Right lobe of liver (tissue), 6 donors: Measurements from ENCODE around the gene DNAJB5. TPM values are rescaled to one million over a fixed set of nuclear protein-coding genes. Genes with fewer than 3 reads are reported as not detected.
A peak's percentile ranks its signal among the peaks of the same experiment; 100 is the strongest.

Source experiments
- ATAC-seq, 4 donors: fragments of 200-7000 bp; cut with Tn5 transposase; one replicate each; pipeline ENCODE4 v1.9.1; 2020; ENCODE audit warnings: mild to moderate bottlenecking in 4 of 4, moderate library complexity in 4 of 4
- DNase-seq, 3 donors: peaks; one replicate each; pipeline ENCODE4 v3.0.0-alpha.2; 2020
- H3K27ac ChIP-seq, 3 donors: fragments of 200-600 bp; one replicate each; pipeline ENCODE4 v1.8.0; 2022
- H3K27me3 ChIP-seq, 2 donors: fragments of 200-600 bp; one replicate each; pipeline ENCODE4 v1.8.0; 2022
- H3K36me3 ChIP-seq, 4 donors: fragments of 200-600 bp; sonication (generic) in 1 of 4; one replicate each; pipeline versions ENCODE4 v1.5.1 to v1.8.0; 2017 to 2022; ENCODE audit warnings: control low read depth in 1 of 4
- H3K4me1 ChIP-seq, 4 donors: fragments of 200-600 bp; sonication (generic) in 1 of 4; one replicate each; pipeline versions ENCODE4 v1.5.1 to v1.8.0; 2017 to 2022; ENCODE audit warnings: control low read depth in 1 of 4
- H3K4me3 ChIP-seq, 3 donors: fragments of 200-600 bp; one replicate each; pipeline ENCODE4 v1.8.0; 2022
- H3K9me3 ChIP-seq, 4 donors: fragments of 200-600 bp; sonication (generic) in 1 of 4; one replicate each; pipeline versions ENCODE4 v1.5.1 to v1.8.0; 2017 to 2022; ENCODE audit warnings: control low read depth in 1 of 4
- CTCF ChIP-seq, 4 donors: fragments of 200-600 bp in 3 of 4; fragments of 450-650 bp in 1 of 4; IDR thresholded peaks; one replicate each; pipeline versions ENCODE4 v1.5.1 to v1.8.0; 2016 to 2022; ENCODE audit warnings: antibody characterized with exemption in 4 of 4, mild to moderate bottlenecking in 2 of 4
- POLR2A ChIP-seq: fragments of 450-650 bp; IDR thresholded peaks from one replicate; pipeline ENCODE4 v1.6.1; 2017; ENCODE audit warnings: antibody characterized with exemption, mild to moderate bottlenecking
- WGBS: methylation state at CpG from one replicate; pipeline ENCODE4 v1.1.6; 2018; ENCODE audit warnings: low coverage, low lambda C conversion rate; ENCODE audit not compliant: insufficient coverage; ENCODE audit errors: missing lambda C conversion rate; 5-methylcytosine and 5-hydroxymethylcytosine counted together
- intact Hi-C, 2 donors: fragments of 100-400 bp; cut with DNase I; formaldehyde crosslinking; loops; one replicate each; pipeline versions ENCODE4 v1.11.2 to v1.14.1; 2022
- total RNA-seq, 6 experiments: library from RNA; depleted of rRNA in 2 of 6; stranded (reverse); fragments of >200 nt in 2 of 6; fragmentation: NEBNext Ultra II Directional in 3 of 6; extraction: Animal tissue kit (Norgen Biotek cat#: 25700) in 3 of 6; gene quantifications; one replicate each; pipeline versions ENCODE4 v1.1.0 to v1.2.4, GENCODE V29; 2016 to 2023
- donor health status: DM: no; HTN: yes; CAD: no.
- donor health status: DM: no; HTN: no; CAD: no.
- donor health status: DM: no; HTN: no; CAD: no.
- donor health status: DM: no; HTN: yes; CAD: no.
- donor health status: DM: no; HTN: yes; CAD: no.

Gene DNAJB5
- total RNA-seq, 6 experiments from 2014 or later = 1.1 to 3.5 (median 1.7) TPM

GRCh38 chr9:35035851-35036701, 46.5 kb downstream of the DNAJB5 start:
- TF ChIP-seq CTCF (IDR thresholded peaks at IDR 0.05) (no peak), POLR2A (no peak)
- ATAC-seq (peak; percentile 50 to 75 (median 64)), DNase-seq (peak in 1 of 3 donors; percentile 38)
- WGBS = 75% methylated on average over 29 of the region's 48 CpGs
- Histone ChIP-seq H3K9me3 (no peaks in the 10 kb centered on the region), H3K36me3 (peaks cover 0 to 5% (median 0%) of the 10 kb centered on the region in 4 donors), H3K27ac (no peak overlapping the region), H3K27me3 (no peaks in the 10 kb centered on the region), H3K4me3 (no peak overlapping the region), H3K4me1 (no peaks in the 10 kb centered on the region)
- intact Hi-C loops = no loop called here

DNA sequence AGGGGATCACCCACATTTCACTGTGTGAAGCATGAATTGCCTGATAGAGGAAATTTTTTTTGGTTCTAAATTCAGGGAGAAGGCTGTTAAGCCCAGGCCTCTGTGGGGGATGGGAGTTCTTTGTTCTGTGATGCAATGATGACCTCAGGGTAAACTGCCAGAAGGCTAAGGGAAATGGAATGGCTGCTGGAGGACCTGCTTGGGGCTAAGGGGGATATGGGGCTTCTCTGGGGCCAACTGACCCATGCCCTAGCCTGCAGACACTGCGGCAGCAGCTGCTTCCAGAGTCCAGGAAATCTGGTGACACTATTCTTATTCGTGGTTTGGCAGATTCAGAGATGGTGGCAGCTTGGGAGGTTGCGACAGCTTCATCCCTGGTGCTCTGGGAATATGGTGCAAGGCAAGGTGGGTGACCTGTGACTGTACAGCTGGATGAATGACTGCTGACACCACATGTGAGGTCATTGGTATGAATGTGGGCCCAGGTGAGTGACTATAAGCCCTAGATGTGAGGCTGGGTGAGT, 52.6 kb downstream of the DNAJB5 start:
- no peaks in the 10 kb centered on the region for H3K27me3 ChIP-seq
- peaks cover 0 to 5% (median 0%) of the 10 kb centered on the region in 4 donors for H3K4me1 ChIP-seq
- peak overlapping the region in 1 of 3 donors; percentile 1 for H3K27ac ChIP-seq
- TF ChIP-seq POLR2A (no peak), CTCF (IDR thresholded peaks at IDR 0.05) (no peak)
- intact Hi-C loops = no loop called here
- H3K4me3 ChIP-seq = no peak overlapping the region
- H3K9me3 ChIP-seq = no peaks in the 10 kb centered on the region
- 26% methylated on average over 2 of the region's 3 CpGs for WGBS
- DNase-seq (no peak), ATAC-seq (peak; percentile 57 to 87 (median 74))
- H3K36me3 ChIP-seq = no peaks in the 10 kb centered on the region

GRCh38 chr9:35042891-35043545, 53.5 kb downstream of the DNAJB5 start:
- TF ChIP-seq CTCF (IDR thresholded peaks at IDR 0.05) (no peak), POLR2A (no peak)
- DNase-seq (no peak), ATAC-seq (peak in 2 of 4 donors; percentile 5 to 8)
- H3K4me3 ChIP-seq = no peak overlapping the region
- H3K27me3 ChIP-seq = no peaks in the 10 kb centered on the region
- H3K4me1 ChIP-seq = peaks cover 0 to 5% (median 0%) of the 10 kb centered on the region in 4 donors
- intact Hi-C loops = no loop called here
- H3K36me3 ChIP-seq = no peaks in the 10 kb centered on the region
- H3K9me3 ChIP-seq = no peaks in the 10 kb centered on the region
- 94% methylated on average over 2 of the region's 6 CpGs for WGBS
- peak overlapping the region in 1 of 3 donors; percentile 1 for H3K27ac ChIP-seq

DNA sequence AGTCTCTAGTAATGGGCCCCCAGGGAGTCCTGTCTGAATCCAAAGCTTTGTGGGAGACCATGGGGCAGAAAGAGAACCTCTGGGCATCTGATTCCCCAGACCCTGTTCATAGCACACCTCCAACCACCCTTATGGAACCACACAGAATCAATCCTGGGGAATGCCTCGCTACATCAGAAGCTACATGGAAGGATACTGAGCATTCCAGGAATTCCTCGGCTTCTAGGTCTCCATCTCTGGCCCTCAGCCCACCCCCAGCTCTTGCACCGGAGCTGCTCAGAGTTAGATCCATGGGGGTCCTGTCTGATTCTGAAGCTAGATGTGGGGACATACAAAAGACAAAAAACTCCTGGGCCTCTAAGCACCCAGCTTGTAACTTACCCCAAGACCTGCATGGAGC, 54.5 kb downstream of the DNAJB5 start:
- Histone ChIP-seq H3K27ac (no peak overlapping the region), H3K4me3 (no peak overlapping the region), H3K9me3 (no peaks in the 10 kb centered on the region), H3K4me1 (peaks cover 0 to 5% (median 0%) of the 10 kb centered on the region in 4 donors), H3K36me3 (peaks cover 0 to 8% (median 0%) of the 10 kb centered on the region in 4 donors), H3K27me3 (no peaks in the 10 kb centered on the region)
- intact Hi-C loops = no loop called here
- TF ChIP-seq POLR2A = no peak
- TF ChIP-seq CTCF (IDR thresholded peaks at IDR 0.05) = no peak
- 94% methylated on average over 2 of the region's 3 CpGs for WGBS
- DNase-seq (no peak), ATAC-seq (no peak)

Other genes with a start within 250 kb of the DNAJB5 start
- under 1 TPM in 2 of 6 experiments, not detected in 4; 0.04 to 0.06 TPM for gene PHF24, start 31.5 kb upstream of the DNAJB5 start, total RNA-seq
- 100 to 1,000 TPM; 108 to 159 (median 138) TPM for gene VCP, start 82.9 kb downstream of the DNAJB5 start, total RNA-seq
- 1 to 10 TPM; 2.9 to 7.1 (median 4.2) TPM for gene FANCG, start 90.2 kb downstream of the DNAJB5 start, total RNA-seq
- 10 to 100 TPM; 11.5 to 18.0 (median 15.6) TPM for gene PIGO, start 106.8 kb downstream of the DNAJB5 start, total RNA-seq
- 100 to 1,000 TPM in 1 of 6 experiments, 10 to 100 TPM in 5; 59.8 to 102 (median 69.3) TPM for gene STOML2, start 113.4 kb downstream of the DNAJB5 start, total RNA-seq
- gene ATOSB, start 126.1 kb downstream of the DNAJB5 start, total RNA-seq = 1 to 10 TPM; 3.7 to 6.9 (median 5.8) TPM
- 10 to 100 TPM; 14.5 to 23.0 (median 20.7) TPM for gene UNC13B, start 172.3 kb downstream of the DNAJB5 start, total RNA-seq